GM18498 (cell line): ENCODE data around the gene KHDRBS1.
"Not testable (repeated sequence)": the region's sequence is repeated elsewhere in the genome, so short reads cannot be mapped to it uniquely, and the experiment has no call there.

Experiments
- ATAC-seq: cut with Tn5 transposase; IDR thresholded peaks from one replicate; pipeline ENCODE4 v1.9.1; 2021; ENCODE audit warnings: mild to moderate bottlenecking, moderate library complexity; ENCODE audit not compliant: unreplicated experiment

The KHDRBS1 gene

DNA sequence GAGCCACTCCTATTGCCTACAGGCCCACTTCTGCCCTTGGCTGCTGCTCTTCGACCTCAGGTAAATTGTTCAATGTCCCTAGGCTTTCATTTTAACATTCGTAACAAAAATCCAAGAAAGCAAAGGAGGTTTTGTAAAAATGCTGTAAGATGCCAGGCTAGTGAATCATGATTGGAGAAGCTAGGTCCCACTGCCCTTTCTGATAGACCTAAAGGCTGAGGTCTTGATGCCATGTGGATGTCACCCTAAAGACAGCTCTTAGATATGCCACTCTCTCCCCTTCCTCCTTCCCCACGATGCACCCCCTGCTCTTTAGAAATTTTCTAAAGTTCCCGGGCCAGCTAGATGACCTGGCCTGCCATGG is 49.2 kb downstream of the KHDRBS1 start:
- ATAC-seq = no peak

DNA sequence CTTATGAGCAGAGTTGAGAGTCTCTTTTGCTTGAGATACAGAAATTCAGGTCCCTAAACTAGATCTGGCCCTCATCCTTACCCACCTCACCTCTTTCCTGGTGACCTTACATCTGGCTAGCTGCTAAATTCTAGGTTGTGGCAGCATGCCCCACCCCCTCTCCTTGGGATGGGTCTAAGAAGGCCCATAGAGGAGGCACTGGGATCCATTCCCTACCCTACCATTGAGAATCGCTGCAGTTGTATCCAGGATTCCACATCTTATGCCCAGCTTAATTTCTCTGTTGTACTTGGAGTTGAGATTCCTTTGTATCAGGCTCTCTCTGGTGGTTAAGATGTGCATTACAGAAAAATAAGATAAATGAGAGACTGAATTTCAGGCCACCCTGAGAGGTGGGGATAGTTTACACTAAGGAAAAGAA is 49.6 kb downstream of the KHDRBS1 start:
- no peak for ATAC-seq

DNA sequence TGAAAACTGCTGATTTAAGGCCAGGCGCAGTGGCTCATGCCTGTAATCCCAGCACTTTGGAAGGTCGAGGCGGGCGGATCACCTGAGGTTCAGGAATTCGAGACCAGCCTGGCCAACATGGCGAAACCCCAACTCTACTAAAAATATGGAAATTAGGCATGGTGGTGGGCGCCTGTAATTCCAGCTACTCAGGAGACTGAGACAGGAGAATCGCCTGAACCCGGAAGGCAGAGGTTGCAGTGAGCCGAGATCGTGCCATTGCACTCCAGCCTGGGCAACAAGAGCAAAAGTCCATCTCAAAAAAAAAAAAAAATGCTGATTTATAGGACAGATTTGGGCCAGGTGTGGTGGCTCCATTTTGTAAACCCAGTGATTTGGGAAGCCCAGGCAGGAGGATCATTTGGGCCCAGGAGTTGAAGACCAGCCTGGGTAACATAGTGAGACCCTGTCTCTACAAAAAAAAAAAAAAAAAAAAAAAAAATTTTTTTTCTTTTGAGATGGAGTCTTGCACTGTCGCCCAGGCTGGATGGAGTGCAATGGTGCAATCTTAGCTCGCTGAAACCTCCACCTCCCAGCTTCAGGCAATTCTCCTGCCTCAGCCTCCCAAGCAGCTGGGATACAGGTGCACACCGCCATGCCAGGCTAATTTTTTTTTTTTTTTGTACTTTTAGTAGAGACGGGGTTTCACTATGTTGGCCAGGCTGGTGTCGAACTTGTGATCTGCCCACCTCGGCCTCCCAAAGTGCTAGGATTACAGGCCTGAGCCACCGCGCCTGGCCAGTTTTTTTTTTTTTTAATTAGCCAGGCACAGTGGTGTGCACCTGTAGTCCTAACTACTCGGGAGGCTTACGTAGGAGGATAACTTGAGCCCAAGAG is 52.2 kb downstream of the KHDRBS1 start:
- ATAC-seq = not testable (repeated sequence)

DNA sequence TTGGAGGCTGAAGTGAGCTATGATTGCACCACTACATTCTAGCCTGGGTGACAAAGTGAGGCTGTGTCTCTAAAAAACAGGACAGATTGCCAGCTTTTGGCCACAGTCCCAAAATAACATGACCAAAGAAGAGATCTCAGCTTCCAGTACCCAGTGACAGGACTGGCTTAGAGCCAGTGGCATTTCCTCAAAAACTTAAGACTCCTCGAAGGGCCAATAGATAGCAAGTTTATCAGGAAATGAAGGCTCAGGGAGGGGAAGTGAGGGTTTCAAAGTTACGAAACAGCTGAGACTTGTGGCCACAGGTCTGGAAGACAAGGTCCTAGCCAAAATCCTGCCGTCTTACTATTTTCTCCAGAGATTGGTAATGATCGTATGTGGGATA is 52.8 kb downstream of the KHDRBS1 start:
- no peak for ATAC-seq

DNA sequence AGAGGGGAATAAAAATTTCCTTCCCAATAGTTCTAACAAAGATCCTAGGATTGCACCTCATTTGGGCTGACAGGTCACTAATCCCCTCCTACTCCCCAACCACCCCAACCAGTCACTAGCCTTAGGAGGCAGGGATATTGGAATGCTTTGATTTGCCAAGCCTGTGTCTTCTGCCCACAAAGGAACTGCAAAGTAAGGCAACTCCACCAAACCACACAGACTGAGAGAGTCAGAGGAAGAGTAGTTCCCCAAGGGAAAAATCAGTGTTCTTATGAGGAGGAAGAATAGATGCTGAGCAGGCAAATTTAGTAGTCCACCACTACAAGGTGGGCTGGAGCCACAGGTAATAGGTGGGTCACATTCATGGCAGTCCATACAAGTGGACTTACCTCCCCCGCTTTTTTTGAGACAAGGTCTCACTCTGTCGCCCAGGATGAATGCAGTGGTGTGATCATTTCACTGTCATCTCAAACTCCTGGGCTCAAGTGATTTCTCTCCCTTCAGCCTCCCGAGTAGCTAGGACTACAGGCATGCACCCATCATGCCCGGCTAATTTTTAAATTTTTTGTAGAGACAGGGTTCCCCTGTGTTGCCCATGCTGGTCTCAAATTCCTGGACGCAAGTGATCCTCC is 55.4 kb downstream of the KHDRBS1 start:
- no peak for ATAC-seq

DNA sequence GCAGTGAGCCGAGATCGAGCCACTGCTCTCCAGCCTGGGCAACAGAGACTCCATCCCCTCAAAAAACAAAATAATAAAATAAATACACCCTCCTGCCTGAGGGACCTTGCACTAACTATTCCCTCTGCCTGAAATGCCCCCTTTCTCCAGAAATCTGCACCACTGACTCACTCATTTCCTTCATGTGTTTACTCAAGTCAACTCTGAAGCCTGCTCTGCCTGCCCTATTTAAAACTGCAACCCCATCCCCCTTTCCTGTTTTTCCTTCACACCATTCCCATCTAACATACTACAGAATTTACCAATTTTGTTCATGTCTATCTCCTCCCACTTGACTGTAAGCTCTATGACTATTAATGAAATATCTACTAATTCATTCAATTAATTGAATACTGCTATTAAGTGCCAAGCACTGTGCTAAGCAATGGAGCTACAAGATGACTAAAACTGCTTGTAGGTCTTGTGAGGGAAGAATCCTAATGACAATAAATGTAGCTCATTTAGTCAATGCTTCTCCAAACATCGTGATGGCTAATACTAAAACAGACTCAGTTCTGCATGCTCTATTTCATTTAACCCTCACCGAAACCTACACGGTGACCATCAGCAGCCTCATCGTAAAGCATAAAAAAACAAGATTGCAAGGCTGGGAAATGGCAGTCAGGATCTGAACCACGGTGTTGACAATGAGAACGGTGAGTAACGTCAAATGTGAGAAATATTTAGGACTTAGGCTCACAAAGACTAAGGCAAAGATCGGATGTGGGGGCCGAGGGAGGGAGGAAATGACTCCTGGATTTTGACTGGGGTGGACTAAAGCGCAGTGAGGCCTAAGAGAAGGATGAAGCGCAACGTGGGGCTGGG is 58.3 kb downstream of the KHDRBS1 start:
- no peak for ATAC-seq

DNA sequence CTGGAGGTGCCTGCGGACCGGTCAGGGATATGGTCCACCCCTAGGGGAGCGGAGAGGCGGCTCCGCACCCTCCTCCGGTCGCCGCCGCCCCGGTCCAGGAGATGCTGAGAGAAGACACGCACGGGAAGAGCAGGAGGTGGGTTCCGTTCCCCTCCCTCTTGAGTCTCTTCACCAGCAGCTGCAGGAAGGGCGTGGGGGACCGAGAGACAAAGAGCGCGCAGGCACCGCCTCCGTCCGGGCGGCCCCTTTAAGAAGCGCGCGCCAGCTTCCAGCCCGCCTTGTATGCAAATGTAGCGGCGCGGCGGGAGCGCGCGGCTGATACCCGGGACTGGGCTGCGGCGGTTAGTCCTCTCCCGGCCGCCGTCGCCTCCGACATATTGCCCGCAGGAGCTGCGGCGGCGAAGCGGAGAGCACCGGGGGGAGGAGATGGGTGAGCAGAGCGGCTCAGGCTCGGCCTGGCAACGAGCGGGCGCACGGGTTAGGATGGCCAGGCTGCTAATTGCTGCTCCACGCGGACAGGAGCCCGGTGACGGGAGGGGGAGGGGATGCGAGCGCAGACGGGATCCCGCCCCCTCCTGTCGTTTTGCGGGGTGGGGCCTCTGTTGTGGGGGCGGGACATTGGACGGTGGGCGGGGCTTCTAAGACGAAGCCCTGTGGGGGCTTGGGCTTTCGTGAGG is 59.1 kb downstream of the KHDRBS1 start, which contains the start of gene TMEM39B:
TMEM39B (plus strand) TSS at position 318 of the 677 bp plus-strand sequence; CDS start at position 427, 109 bp downstream.
- ATAC-seq = peak; percentile 87

DNA sequence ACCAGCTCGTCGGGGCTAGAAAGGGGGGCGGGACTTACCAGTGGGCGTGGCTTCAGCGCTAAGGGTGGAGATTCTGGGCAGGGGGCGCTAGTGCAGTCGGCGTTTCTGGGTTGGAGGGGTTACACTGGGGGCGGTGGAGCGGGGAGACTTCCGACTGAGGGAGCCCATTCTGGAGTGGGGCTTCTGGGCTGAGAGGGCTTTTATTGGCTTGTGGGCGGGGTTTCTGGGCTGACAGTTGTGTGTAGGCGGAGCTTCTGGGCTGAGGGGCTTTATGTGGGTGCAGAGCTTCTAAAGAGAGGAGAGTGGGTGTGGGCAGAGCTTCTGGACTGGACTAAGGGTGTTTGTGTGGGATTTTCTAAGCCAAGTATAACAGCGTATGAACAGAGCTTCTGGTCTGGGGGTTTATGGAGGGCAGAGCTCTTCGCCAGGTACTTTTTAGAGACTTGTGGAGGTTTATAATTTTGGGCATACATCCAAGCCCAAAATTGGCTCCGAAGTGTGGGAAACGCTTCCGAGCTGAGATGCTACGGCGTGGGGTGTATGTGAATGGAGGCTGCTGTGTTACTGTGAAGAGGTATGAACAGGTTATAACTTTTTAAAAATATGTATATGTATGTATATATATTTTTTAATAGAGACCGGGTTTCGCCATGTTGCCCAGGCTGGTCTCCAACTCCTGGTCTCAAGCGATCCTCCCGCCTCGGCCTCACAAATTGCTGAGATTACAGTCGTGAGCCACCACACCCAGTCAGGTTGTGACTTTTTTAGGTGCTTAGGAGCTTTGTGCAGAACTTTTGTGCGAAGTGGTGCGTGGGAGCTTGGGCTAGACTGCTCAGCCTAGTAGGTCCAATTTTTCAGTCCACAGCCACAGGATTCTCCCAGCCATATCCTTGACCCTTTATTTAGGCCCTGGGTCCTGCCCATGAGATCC is 59.9 kb downstream of the KHDRBS1 start:
- ATAC-seq = no peak

DNA sequence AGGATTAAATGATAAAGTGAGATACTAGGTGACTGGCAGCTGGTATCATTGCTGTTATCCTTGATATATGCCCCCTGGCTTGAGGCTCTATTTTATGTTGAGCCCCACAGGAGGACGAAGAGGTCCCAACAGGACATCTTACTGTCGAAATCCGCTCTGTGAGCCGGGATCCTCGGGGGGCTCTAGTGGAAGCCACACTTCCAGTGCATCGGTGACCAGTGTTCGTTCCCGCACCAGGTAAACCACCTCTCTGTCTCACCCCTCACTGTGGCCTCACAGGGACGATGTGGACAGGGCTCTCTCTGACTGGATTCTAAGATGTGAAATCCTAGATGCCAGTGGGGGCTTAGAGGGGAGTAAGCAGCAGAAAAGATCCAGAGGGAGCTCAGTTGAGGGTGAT is 61.2 kb downstream of the KHDRBS1 start:
- ATAC-seq = no peak

DNA sequence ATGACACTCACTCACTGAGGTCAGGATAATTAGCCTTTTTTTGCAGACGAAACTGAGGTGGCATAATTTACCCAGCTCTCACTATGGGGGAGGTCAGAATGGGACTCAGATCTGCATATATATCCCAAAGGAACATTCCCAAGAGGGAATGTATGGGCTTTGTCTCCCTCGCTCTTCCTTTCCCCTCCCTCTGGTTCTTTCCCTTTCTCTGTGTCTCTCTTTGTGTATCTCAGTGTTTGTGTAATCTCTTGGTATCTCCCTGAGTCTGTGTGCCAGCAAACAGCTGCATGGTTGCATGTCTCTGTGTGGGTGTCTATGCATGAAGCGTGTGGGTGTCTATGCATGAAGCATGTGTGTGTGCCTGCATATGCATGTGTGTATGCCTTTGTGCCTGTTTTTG is 63.8 kb downstream of the KHDRBS1 start:
- no peak for ATAC-seq

DNA sequence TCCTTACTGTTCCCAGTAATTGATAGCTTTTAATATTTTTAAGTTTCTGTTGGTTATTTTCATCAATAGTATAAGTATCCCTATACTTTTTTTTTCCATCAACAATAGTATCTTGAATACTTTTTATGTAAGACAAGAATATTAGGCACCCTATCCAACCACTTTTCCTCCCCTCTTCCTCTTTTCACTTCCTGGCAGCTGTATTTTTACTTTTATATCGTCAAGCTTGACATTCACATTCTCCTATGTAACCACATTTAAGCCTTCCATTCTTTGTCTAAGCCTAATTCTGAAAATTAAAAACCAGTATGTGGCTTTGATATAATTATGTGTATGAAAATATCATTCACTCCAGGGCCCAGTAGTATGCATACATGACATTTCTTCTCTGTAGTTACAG is 68.4 kb downstream of the KHDRBS1 start:
- ATAC-seq = no peak

DNA sequence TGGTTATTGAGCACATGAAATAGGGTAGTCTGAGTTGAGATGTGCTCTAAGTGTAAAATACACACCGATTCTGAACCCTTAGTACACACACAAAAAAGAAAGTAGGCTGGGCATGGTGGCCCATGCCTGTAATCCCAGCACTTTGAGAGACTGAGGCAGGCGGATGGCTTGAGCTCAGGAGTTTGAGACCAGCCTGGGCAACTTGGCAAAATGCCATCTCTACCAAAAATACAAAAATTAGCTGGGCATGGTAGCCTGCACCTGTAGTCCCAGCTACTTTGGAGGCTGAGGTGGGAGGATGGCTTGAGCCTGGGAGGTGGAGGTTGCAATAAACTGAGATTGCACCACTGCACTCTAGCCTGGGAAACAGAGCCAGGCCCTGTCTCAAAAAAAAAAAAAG is 72.7 kb downstream of the KHDRBS1 start:
- not testable (repeated sequence) for ATAC-seq

DNA sequence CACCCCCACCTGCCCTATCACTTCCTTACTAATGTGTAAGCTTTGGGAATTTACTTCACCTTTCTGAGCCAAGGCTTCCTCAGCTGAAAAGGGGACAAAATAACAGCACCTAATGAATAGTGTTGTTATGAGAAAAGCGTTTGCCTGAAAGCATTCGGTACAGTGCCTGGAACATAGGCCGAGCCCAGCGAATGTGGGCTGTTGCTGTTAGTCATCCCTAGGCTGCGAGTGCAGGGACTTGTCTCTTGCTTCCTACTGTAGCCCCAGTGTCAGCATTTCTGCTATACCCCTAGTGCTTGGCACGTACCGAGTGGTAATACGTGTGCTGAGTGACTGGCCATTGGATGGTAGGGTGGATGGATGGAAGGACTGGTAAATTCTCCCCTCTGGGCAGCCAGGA is 77.5 kb downstream of the KHDRBS1 start:
- ATAC-seq = no peak

DNA sequence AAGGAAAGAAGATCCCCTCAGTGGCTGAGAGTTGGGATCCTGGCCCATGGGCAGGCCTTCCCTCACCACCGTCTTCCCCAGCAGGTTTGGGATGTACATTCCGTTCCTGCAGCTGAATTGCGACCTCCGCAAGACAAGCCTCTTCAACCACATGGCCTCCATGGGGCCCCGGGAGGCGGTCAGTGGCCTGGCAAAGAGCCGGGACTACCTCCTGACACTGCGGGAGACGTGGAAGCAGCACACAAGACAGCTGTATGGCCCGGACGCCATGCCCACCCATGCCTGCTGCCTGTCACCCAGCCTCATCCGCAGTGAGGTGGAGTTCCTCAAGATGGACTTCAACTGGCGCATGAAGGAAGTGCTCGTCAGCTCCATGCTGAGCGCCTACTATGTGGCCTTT is 77.9 kb downstream of the KHDRBS1 start:
- no peak for ATAC-seq
